Stomach (tissue), 4 donors: ENCODE measurements around the gene EDA.

Experiments
- CTCF ChIP-seq, 7 experiments: fragments of 450-650 bp in 4 of 7; fragments of 200-600 bp in 3 of 7; sonication (generic) in 3 of 7; IDR thresholded peaks; one replicate each; pipeline ENCODE4 v1.5.1; 2016 to 2019; ENCODE audit warnings: antibody characterized with exemption in 7 of 7, control low read depth in 2 of 7, mild to moderate bottlenecking in 1 of 7
- POLR2AphosphoS5 ChIP-seq, 3 donors: sonication (generic); formaldehyde crosslinking; IDR thresholded peaks; one replicate each; pipeline ENCODE4 v1.6.1; 2016; ENCODE audit warnings: antibody characterized with exemption in 3 of 3

GRCh38 chrX:69815063-69815462, 199.2 kb downstream of the EDA start:
- no peak for TF ChIP-seq CTCF (IDR thresholded peaks at IDR 0.05)
- TF ChIP-seq POLR2AphosphoS5 (IDR thresholded peaks at IDR 0.05) = no peak
